IMR-90 (cell line): ENCODE measurements around the gene LACC1. TPM values are rescaled to one million over a fixed set of nuclear protein-coding genes. Genes with fewer than 3 reads are reported as not detected.

ENCODE experiments used
- ATAC-seq: fragments of 200-7000 bp; cut with Tn5 transposase; 2 replicates; pipeline ENCODE4 v1.9.1; 2020; ENCODE audit warnings: low read depth, mild to moderate bottlenecking, moderate library complexity
- BruUV-seq: library from RNA; stranded (reverse); fragments of 400-500 nt; replicated peaks from 2 replicates; lab custom pipeline; 2021; lab: Mats Ljungman, UMichigan
- CTCF ChIA-PET: fragments of 300-600 bp; formaldehyde crosslinking; extraction: SDS; loops from one replicate; lab custom pipeline; 2021; ENCODE audit warnings: antibody characterized with exemption; lab: Yijun Ruan, JAX
- POLR2A ChIA-PET: fragments of 300-600 bp; sonication (Branson Sonifier 250); formaldehyde crosslinking; loops from one replicate; lab custom pipeline; 2022; ENCODE audit warnings: antibody characterized with exemption; ENCODE audit not compliant: unreplicated experiment; lab: Charles Lee
- DNase-seq: peaks from one replicate; pipeline ENCODE4 v3.0.0; 2013
- H2AFZ ChIP-seq: replicated peaks from 2 replicates; pipeline ENCODE3; 2013; ENCODE audit warnings: low read length, mild to moderate bottlenecking; ENCODE audit not compliant: poor library complexity
- H2AK5ac ChIP-seq: 2 replicates; pipeline ENCODE4 v1.6.1; 2013; ENCODE audit warnings: low read depth, low read length, inconsistent platforms
- H2AK9ac ChIP-seq: replicated peaks from 2 replicates; pipeline ENCODE3; 2013; ENCODE audit warnings: mild to moderate bottlenecking, low read depth, low read length, moderate library complexity; ENCODE audit not compliant: poor library complexity
- H2BK120ac ChIP-seq: 2 replicates; pipeline ENCODE4 v1.6.1; 2013; ENCODE audit warnings: low read depth, low read length, inconsistent platforms
- H2BK15ac ChIP-seq: 3 replicates; pipeline ENCODE4 v1.6.1; 2013; ENCODE audit warnings: low read depth, low read length, inconsistent platforms
- H2BK20ac ChIP-seq: 2 replicates; pipeline ENCODE4 v1.6.1; 2013; ENCODE audit warnings: low read depth, mild to moderate bottlenecking, inconsistent platforms, low read length, moderate library complexity
- H2BK5ac ChIP-seq: 2 replicates; pipeline ENCODE4 v1.6.1; 2013; ENCODE audit warnings: mild to moderate bottlenecking, low read depth, low read length, inconsistent platforms; ENCODE audit not compliant: poor library complexity, severe bottlenecking
- H3K14ac ChIP-seq: replicated peaks from 2 replicates; pipeline ENCODE4 v1.6.1; 2013; ENCODE audit warnings: low read depth, low read length, inconsistent platforms
- H3K18ac ChIP-seq: 2 replicates; pipeline ENCODE4 v1.6.1; 2013; ENCODE audit warnings: low read depth, low read length, control low read depth
- H3K23ac ChIP-seq: 2 replicates; pipeline ENCODE4 v1.6.1; 2013; ENCODE audit warnings: low read depth, low read length, inconsistent platforms
- H3K27ac ChIP-seq: 2 replicates; pipeline ENCODE4 v1.5.1; 2013; ENCODE audit warnings: mild to moderate bottlenecking, control low read depth, low read length; ENCODE audit not compliant: insufficient read depth
- H3K27me3 ChIP-seq: 2 replicates; pipeline ENCODE4 v1.6.1; 2013; ENCODE audit warnings: low read length; ENCODE audit not compliant: control insufficient read depth, insufficient read depth
- H3K36me3 ChIP-seq: 2 replicates; pipeline ENCODE4 v1.6.1; 2013; ENCODE audit warnings: low read length, mixed read lengths; ENCODE audit not compliant: control insufficient read depth, insufficient read depth
- H3K4ac ChIP-seq: 2 replicates; pipeline ENCODE4 v1.6.1; 2013; ENCODE audit warnings: low read depth, low read length, inconsistent platforms
- H3K4me1 ChIP-seq: 2 replicates; pipeline ENCODE4 v1.6.1; 2013; ENCODE audit warnings: low read length, mixed read lengths; ENCODE audit not compliant: control insufficient read depth, insufficient read depth
- H3K4me2 ChIP-seq: 2 replicates; pipeline ENCODE4 v1.6.1; 2013; ENCODE audit warnings: low read depth, mild to moderate bottlenecking, control low read depth, low read length, moderate library complexity
- H3K4me3 ChIP-seq: 2 replicates; pipeline ENCODE4 v1.5.1; 2013; ENCODE audit warnings: low read depth, mild to moderate bottlenecking, control low read depth, low read length, moderate library complexity; ENCODE audit not compliant: insufficient read depth
- H3K56ac ChIP-seq: 2 replicates; pipeline ENCODE4 v1.6.1; 2013; ENCODE audit warnings: low read length, inconsistent platforms; ENCODE audit not compliant: insufficient read depth; ENCODE audit errors: extremely low read depth
- H3K79me1 ChIP-seq, 2 experiments: 2 replicates each; pipeline ENCODE4 v1.6.1; 2013; ENCODE audit warnings: low read length in 2 of 2, inconsistent platforms in 1 of 2, low read depth in 1 of 2
- H3K9ac ChIP-seq: 2 replicates; pipeline ENCODE4 v1.6.1; 2013; ENCODE audit warnings: low read depth, low read length, control low read depth
- H3K9me1 ChIP-seq: 2 replicates; pipeline ENCODE4 v1.6.1; 2013; ENCODE audit warnings: low read length, inconsistent platforms; ENCODE audit not compliant: insufficient read depth
- H3K9me3 ChIP-seq: 2 replicates; pipeline ENCODE4 v1.6.1; 2013; ENCODE audit warnings: low read length; ENCODE audit not compliant: control insufficient read depth, insufficient read depth
- H4K20me1 ChIP-seq: 2 replicates; pipeline ENCODE4 v1.6.1; 2013; ENCODE audit warnings: low read length, inconsistent platforms; ENCODE audit not compliant: insufficient read depth
- H4K5ac ChIP-seq: 2 replicates; pipeline ENCODE4 v1.6.1; 2013; ENCODE audit warnings: mild to moderate bottlenecking, low read depth, low read length, control low read depth
- H4K8ac ChIP-seq, 2 experiments: 2 replicates each; pipeline ENCODE4 v1.6.1; 2013; ENCODE audit warnings: low read depth in 2 of 2, low read length in 2 of 2, control low read depth in 1 of 2, inconsistent platforms in 1 of 2
- H4K91ac ChIP-seq: 2 replicates; pipeline ENCODE4 v1.6.1; 2013; ENCODE audit warnings: low read depth, low read length, inconsistent platforms; ENCODE audit not compliant: insufficient read depth
- CTCF ChIP-seq: conservative IDR thresholded peaks from 2 replicates; pipeline ENCODE4 v1.5.1; 2012; ENCODE audit warnings: mild to moderate bottlenecking, low read depth, low read length, improper control_type of control experiment
- MAZ ChIP-seq: IDR thresholded peaks from 2 replicates; pipeline ENCODE4 v1.6.1; 2012; ENCODE audit warnings: low read depth, mild to moderate bottlenecking, low read length, improper control_type of control experiment, moderate library complexity, borderline replicate concordance
- MXI1 ChIP-seq: IDR thresholded peaks from 2 replicates; pipeline ENCODE4 v1.6.1; 2012; ENCODE audit warnings: low read depth, mild to moderate bottlenecking, low read length, moderate library complexity, borderline replicate concordance
- NFE2L2 ChIP-seq: fragments of 150-350 bp; IDR thresholded peaks from 2 replicates; pipeline ENCODE4 v1.6.1; 2016; ENCODE audit warnings: low read depth, mild to moderate bottlenecking, low read length
- POLR2A ChIP-seq: IDR thresholded peaks from 2 replicates; pipeline ENCODE4 v1.6.1; 2012; ENCODE audit warnings: mild to moderate bottlenecking, low read depth, low read length
- RAD21 ChIP-seq: IDR thresholded peaks from 2 replicates; pipeline ENCODE4 v1.6.1; 2012; ENCODE audit warnings: low read length, improper control_type of control experiment
- SMC3 ChIP-seq: fragments of 150-350 bp; IDR thresholded peaks from 2 replicates; pipeline ENCODE4 v1.6.1; 2016; ENCODE audit warnings: low read depth, mild to moderate bottlenecking, antibody characterized with exemption, low read length, moderate library complexity
- dilution Hi-C: fragments of 300-500 bp; cut with HindIII; formaldehyde crosslinking; loops from one replicate; pipeline ENCODE4 v1.14.3; 2018; ENCODE audit warnings: low sequenced_read_pairs; ENCODE audit not compliant: unreplicated experiment
- in situ Hi-C: fragments of 300-500 bp; cut with MboI; formaldehyde crosslinking; loops from 3 replicates; pipeline ENCODE4 v1.14.3; 2019; ENCODE audit warnings: low sequenced_read_pairs, inconsistent platforms, mixed read lengths
- intact Hi-C: fragments of 100-400 bp; cut with micrococcal nuclease; formaldehyde crosslinking; loops from 2 replicates; pipeline ENCODE4 v1.10.0; 2022
- polyA plus RNA-seq, 3 experiments: library from polyadenylated mRNA; depleted of rRNA; stranded (reverse); fragments of >200 nt; gene quantifications; 2 replicates each; pipeline ENCODE4 v1.2.3, GENCODE V29; 2012; ENCODE audit warnings: low replicate concordance in 1 of 3
- total RNA-seq: library from RNA; depleted of rRNA; stranded (reverse); fragments of >200 nt; gene quantifications from 2 replicates; pipeline ENCODE4 v1.2.3, GENCODE V29; 2012

The LACC1 gene
- total and polyA plus RNA-seq, 2 of the 4 experiments (the other 2 are of a cell fraction): 3.2 to 4.7 TPM

GRCh38 chr13:43894438-43894837 lies 14.7 kb downstream of the LACC1 start:
- no peak overlapping the region for H3K56ac ChIP-seq
- no peaks in the 10 kb centered on the region for H3K9me1 ChIP-seq
- in situ Hi-C loops (no loop called here), intact Hi-C loops (no loop called here), dilution Hi-C loops (no loop called here)
- no peaks in the 10 kb centered on the region for H3K79me1 ChIP-seq
- TF ChIP-seq NFE2L2 (no peak), SMC3 (no peak), MAZ (no peak), RAD21 (no peak), MXI1 (no peak), POLR2A (no peak), CTCF (peak; percentile 30; the same call in 1 of the 2 replicates)
- H4K5ac ChIP-seq: no peak overlapping the region
- H2BK20ac ChIP-seq: no peak overlapping the region
- H2BK120ac ChIP-seq: no peak overlapping the region
- no peak overlapping the region for H3K23ac ChIP-seq
- no peak overlapping the region for H2BK5ac ChIP-seq
- no peak overlapping the region for H2AK9ac ChIP-seq
- H2AK5ac ChIP-seq: no peak overlapping the region
- H3K4me1 ChIP-seq: peaks cover 8% of the 10 kb centered on the region; the same call in 1 of the 2 replicates
- ChIA-PET POLR2A (interaction anchor here (0.6 kb wide), 1 partner anchor 628 kb away, joined by 4 read pairs; no protein-coding TSS in a partner anchor), CTCF (interaction anchor here (0.5 to 0.9 kb wide), 4 partner anchors 11 to 1422 kb away, joined by 3 to 9 read pairs (median 3); no protein-coding TSS in a partner anchor)
- no peak overlapping the region for H3K14ac ChIP-seq
- H3K36me3 ChIP-seq: no peaks in the 10 kb centered on the region; the same call in 1 of the 2 replicates
- DNase-seq (no peak), ATAC-seq (no peak)
- H4K20me1 ChIP-seq: no peaks in the 10 kb centered on the region
- H3K4me2 ChIP-seq: no peak overlapping the region
- BruUV-seq: no TSS peak
- H3K27me3 ChIP-seq: no peaks in the 10 kb centered on the region
- H2BK15ac ChIP-seq: no peak overlapping the region
- no peak overlapping the region for H4K91ac ChIP-seq
- H2AFZ ChIP-seq: no peak overlapping the region
- no peak overlapping the region for H3K4ac ChIP-seq
- H3K9me3 ChIP-seq: no peaks in the 10 kb centered on the region
- no peak overlapping the region for H3K9ac ChIP-seq
- H3K18ac ChIP-seq: no peak overlapping the region
- no peak overlapping the region for H3K4me3 ChIP-seq
- H4K8ac ChIP-seq: no peak overlapping the region
- no peak overlapping the region for H3K27ac ChIP-seq
